Measurements from ENCODE around the gene NDNF.

DNA sequence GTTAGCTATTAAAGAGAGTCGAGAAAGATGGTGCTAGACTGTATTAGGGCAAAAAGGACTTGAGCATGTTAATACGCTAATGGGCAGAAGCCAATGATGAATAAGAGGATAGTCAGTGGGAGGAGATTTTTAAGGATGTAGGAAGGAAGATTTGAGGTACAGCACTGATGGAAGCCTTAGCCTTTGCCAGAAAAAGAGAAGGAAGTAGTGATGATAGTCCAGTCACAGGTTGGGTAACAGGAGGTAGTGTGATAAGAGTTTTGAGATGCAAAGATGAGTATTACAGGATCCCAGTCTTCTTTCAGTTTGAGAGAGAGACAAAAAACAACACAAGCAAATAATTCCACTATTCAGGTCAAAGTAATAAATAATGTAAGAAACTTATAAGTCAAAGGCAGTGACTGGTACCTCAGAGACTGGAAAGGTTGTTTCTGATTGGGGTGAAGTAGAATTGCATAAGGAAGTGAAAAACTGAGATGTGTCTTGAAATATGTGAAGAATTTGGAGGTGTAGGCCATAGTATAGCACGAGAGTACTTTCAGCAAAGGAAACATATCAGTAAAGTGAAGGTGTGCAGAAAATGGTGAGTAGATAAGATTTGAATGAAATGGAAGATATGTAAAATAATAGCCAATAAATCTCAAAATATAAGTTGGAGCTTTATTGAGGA, 22.1 kb upstream of the NDNF start:
- no peak for TF ChIP-seq CTCF (IDR thresholded peaks at IDR 0.05)
- no peak for TF ChIP-seq POLR2AphosphoS5 (IDR thresholded peaks at IDR 0.05)
- TF ChIP-seq POLR2A (IDR thresholded peaks at IDR 0.05): no peak
